Measurements from ENCODE around the gene GPR162. TPM values are rescaled to one million over a fixed set of nuclear protein-coding genes. Genes with fewer than 3 reads are reported as not detected.

Gene GPR162
- polyA plus RNA-seq, 2 of the 4 experiments (the other 2 are of a cell fraction): 1.7 to 1.8 TPM

GRCh38 chr12:6827437-6827911 is 5.9 kb downstream of the GPR162 start (continued):
- TF ChIP-seq REST (IDR thresholded peaks at IDR 0.05) (no peak), RCOR1 (IDR thresholded peaks at IDR 0.05; ENCODE audit: low read depth, low read length) (no peak), KDM5A (IDR thresholded peaks at IDR 0.05) (no peak), POLR2A (IDR thresholded peaks at IDR 0.05; ENCODE audit: low read length) (peak; percentile 39), RAD21 (conservative IDR thresholded peaks at IDR 0.05 in 1 of 2, IDR thresholded peaks at IDR 0.05 in 1 of 2) (no peak), HEYL (CRISPR knock-in tag; IDR thresholded peaks at IDR 0.05) (no peak), CEBPB (IDR thresholded peaks at IDR 0.05) (no peak), CBX2 (IDR thresholded peaks at IDR 0.05; ENCODE audit: borderline replicate concordance, low read depth) (no peak)

GRCh38 chr12:6827982-6828780 is 6.6 kb downstream of the GPR162 start, which contains the start of gene P3H3:
TSS of gene P3H3 (plus strand) at chr12:6828407. CDS start at chr12:6828441, 34 bp downstream.
- ATAC-seq (peak; percentile 20 to 28; a peak in 5 of 6 replicates), FAIRE-seq (no peak), DNase-seq (ENCODE audit: low read depth in 1 of 2, low spot score in 1 of 2) (peak; percentile 60 to 65)
- H3K9me3 ChIP-seq: no peaks in the 10 kb centered on the region
- H3K27ac ChIP-seq: peak within 1 kb of the TSS; percentile 87 to 96
- peaks cover 19% of the 10 kb centered on the region for H3K4me1 ChIP-seq
- H3K4me2 ChIP-seq: peak within 1 kb of the TSS; percentile 72
- CTCF ChIA-PET: interaction anchor here (0.9 to 29.8 kb wide), 17 partner anchors 10 to 164 kb away, joined by 3 to 306 read pairs (median 4); partner anchors contain the start of genes CD4, COPS7A, GNB3 and MLF2
- POLR2A ChIA-PET: interaction anchor here (0.7 to 2.6 kb wide), 4 partner anchors 23 to 104 kb away, joined by 3 to 20 read pairs (median 4); partner anchors contain the start of genes CDCA3, COPS7A, MLF2 and USP5
- WGBS (ENCODE audit: missing lambda C conversion rate): 15% methylated on average over 9 of the region's 60 CpGs
- peak within 1 kb of the TSS; percentile 87 for H3K4me3 ChIP-seq
- TF ChIP-seq ESRRA (IDR thresholded peaks at IDR 0.05; ENCODE audit: borderline replicate concordance, low read length): no peak
- TF ChIP-seq NPAS2 (CRISPR knock-in tag; IDR thresholded peaks at IDR 0.05; ENCODE audit: borderline replicate concordance): no peak
- TF ChIP-seq ZC3H11A (IDR thresholded peaks at IDR 0.05): no peak
- no peak for TF ChIP-seq NFE2L2 (conservative IDR thresholded peaks at IDR 0.05; ENCODE audit: low read length)
- TF ChIP-seq RCOR1 (IDR thresholded peaks at IDR 0.05; ENCODE audit: low read depth, low read length): no peak
- no peak for TF ChIP-seq CHD2 (IDR thresholded peaks at IDR 0.05; ENCODE audit: low read length, partially characterized antibody)
- no peak for TF ChIP-seq HOXB13 (CRISPR knock-in tag; IDR thresholded peaks at IDR 0.05; ENCODE audit: low read depth)
- TF ChIP-seq EHF (CRISPR knock-in tag; IDR thresholded peaks at IDR 0.05): no peak
- TF ChIP-seq CBX8 (IDR thresholded peaks at IDR 0.05): no peak
- TF ChIP-seq REST (IDR thresholded peaks at IDR 0.05): no peak
- TF ChIP-seq JUNB (IDR thresholded peaks at IDR 0.05): no peak
- no peak; the same call in 1 of the 2 replicates for TF ChIP-seq PHF8 (IDR thresholded peaks at IDR 0.05; ENCODE audit: borderline replicate concordance, low read depth)
- TF ChIP-seq ELK1 (IDR thresholded peaks at IDR 0.05; ENCODE audit: low read depth, low read length): no peak
- no peak for TF ChIP-seq HOXA7 (CRISPR knock-in tag; IDR thresholded peaks at IDR 0.05)
- TF ChIP-seq, protein P1, sequence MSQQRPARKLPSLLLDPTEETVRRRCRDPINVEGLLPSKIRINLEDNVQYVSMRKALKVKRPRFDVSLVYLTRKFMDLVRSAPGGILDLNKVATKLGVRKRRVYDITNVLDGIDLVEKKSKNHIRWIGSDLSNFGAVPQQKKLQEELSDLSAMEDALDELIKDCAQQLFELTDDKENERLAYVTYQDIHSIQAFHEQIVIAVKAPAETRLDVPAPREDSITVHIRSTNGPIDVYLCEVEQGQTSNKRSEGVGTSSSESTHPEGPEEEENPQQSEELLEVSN (IDR thresholded peaks at IDR 0.05; ENCODE audit: borderline replicate concordance, low read depth): peak; percentile 69
- TF ChIP-seq TP53 (CRISPR knock-in tag; IDR thresholded peaks at IDR 0.05): no peak
- peak; percentile 60; the same call in 1 of the 2 replicates for TF ChIP-seq MAX (IDR thresholded peaks at IDR 0.05)
- TF ChIP-seq TFCP2L1 (CRISPR knock-in tag; IDR thresholded peaks at IDR 0.05): no peak
- no peak for TF ChIP-seq NR3C1 (IDR thresholded peaks at IDR 0.05)
- TF ChIP-seq HDAC2 (IDR thresholded peaks at IDR 0.05): no peak
- TF ChIP-seq RAD21 (conservative IDR thresholded peaks at IDR 0.05 in 1 of 2, IDR thresholded peaks at IDR 0.05 in 1 of 2): no peak
